Measurements from ENCODE around the gene GNG13. TPM values are rescaled to one million over a fixed set of nuclear protein-coding genes. Genes with fewer than 3 reads are reported as not detected.

Gene GNG13
- total and polyA plus RNA-seq, 11 donors = not detected

DNA sequence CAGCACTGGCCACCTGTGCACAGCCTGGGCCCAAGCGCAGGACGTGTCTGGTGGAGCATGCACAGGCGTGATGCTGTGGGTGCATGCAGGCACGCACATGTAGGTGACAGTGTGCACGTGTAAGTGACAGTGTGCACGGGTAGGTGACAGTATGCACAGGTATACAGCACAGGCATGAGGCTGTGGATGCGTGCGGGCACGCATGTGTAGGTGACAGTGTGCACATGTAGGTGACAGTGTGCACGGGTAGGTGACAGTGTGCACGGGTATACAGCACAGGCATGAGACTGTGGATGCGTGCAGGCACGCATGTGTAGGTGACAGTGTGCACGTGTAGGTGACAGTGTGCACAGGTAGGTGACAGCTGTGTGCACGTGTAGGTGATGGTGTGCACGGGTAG, 20.2 kb downstream of the GNG13 start:
- no peaks in the 10 kb centered on the region for H3K9me3 ChIP-seq
- H3K27me3 ChIP-seq = peaks cover 7 to 51% (median 12%) of the 10 kb centered on the region in 9 donors
- ATAC-seq (no peak), DNase-seq (no peak)
- no peaks in the 10 kb centered on the region for H3K36me3 ChIP-seq
- intact Hi-C loops (cut with DNase I) = no loop called here
- TF ChIP-seq CTCF (IDR thresholded peaks at IDR 0.05) (no peak), POLR2A (IDR thresholded peaks at IDR 0.05) (no peak)
- no peak overlapping the region for H3K4me3 ChIP-seq
- H3K4me1 ChIP-seq = peaks cover 0 to 8% (median 0%) of the 10 kb centered on the region in 12 donors
- no peak overlapping the region for H3K27ac ChIP-seq
- WGBS, 4 donors = 84 to 91% (median 88%) methylated on average over 16 of the region's 16 CpGs

DNA sequence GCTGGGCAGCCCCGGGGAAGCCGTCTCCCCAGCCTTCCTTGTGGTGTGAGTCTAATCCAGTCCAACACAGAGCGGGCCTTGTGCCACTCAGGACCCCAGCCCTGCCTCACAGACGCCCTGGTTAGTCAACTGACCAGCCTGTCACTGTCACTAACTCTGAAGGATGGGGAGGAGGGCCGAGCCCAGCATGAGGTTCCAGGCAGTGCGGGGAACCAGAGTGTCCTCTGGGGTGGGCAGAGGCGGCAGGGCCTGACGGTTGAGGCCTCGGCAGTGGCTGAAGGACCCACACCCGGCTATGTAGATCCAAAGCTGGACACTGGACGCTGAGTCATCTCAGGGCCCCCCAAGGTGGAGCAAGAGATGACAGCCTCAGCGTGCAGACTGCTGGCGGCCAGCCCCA, 21.0 kb downstream of the GNG13 start:
- Histone ChIP-seq H3K9me3 (no peaks in the 10 kb centered on the region), H3K4me3 (no peak overlapping the region), H3K27me3 (peaks cover 7 to 53% (median 12%) of the 10 kb centered on the region in 9 donors), H3K4me1 (peaks cover 0 to 8% (median 0%) of the 10 kb centered on the region in 12 donors), H3K36me3 (no peaks in the 10 kb centered on the region), H3K27ac (no peak overlapping the region)
- 69 to 75% (median 72%) methylated on average over 3 to 13 of the region's 13 CpGs for WGBS, 4 donors
- ATAC-seq (no peak), DNase-seq (no peak)
- TF ChIP-seq POLR2A (IDR thresholded peaks at IDR 0.05) = no peak
- no peak for TF ChIP-seq CTCF (IDR thresholded peaks at IDR 0.05)
- intact Hi-C loops (cut with DNase I) = no loop called here

- intact Hi-C loops (cut with DNase I) = no loop called here
- H3K4me3 ChIP-seq = no peak overlapping the region
- H3K9me3 ChIP-seq = no peaks in the 10 kb centered on the region
- no peak overlapping the region for H3K27ac ChIP-seq
- no peak for DNase-seq
- H3K27me3 ChIP-seq = peaks cover 7 to 57% (median 12%) of the 10 kb centered on the region in 9 donors
- ATAC-seq = no peak
- TF ChIP-seq CTCF (IDR thresholded peaks at IDR 0.05) = no peak
- TF ChIP-seq POLR2A (IDR thresholded peaks at IDR 0.05) = no peak
- no peaks in the 10 kb centered on the region for H3K36me3 ChIP-seq
- H3K4me1 ChIP-seq = peaks cover 0 to 6% (median 0%) of the 10 kb centered on the region in 12 donors
- 83 to 92% (median 86%) methylated on average over 6 of the region's 6 CpGs for whole genome bisulfite sequencing, 4 donors
These were observed 21.5 kb downstream of the GNG13 start for GRCh38 chr16:778909-779527.

DNA sequence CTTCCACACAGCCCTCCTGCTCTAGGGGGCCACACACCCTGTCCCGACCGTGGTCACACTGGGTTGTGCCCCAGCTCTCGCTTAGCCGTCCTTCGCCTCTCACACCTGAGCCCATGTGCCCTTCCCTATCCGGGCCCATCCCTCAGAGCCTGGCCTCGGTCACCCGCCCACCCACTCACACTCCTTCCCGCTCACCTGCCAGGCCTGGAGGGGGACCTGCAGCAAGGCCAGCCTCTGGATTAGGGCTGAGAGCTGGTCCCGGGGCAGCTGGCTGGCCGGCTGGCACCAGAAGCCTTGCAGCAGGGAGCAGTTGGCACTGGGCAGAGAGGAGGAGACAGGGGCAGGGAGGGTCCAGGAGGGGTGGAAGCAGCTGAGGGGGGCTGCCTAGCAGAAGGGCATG, 22.1 kb downstream of the GNG13 start:
- no peaks in the 10 kb centered on the region for H3K36me3 ChIP-seq
- intact Hi-C loops (cut with DNase I) = no loop called here
- peaks cover 0 to under 1% (median 0%) of the 10 kb centered on the region in 12 donors for H3K4me1 ChIP-seq
- no peak overlapping the region for H3K27ac ChIP-seq
- TF ChIP-seq POLR2A (IDR thresholded peaks at IDR 0.05) = no peak
- TF ChIP-seq CTCF (IDR thresholded peaks at IDR 0.05) = no peak
- 77 to 84% (median 81%) methylated on average over 11 of the region's 11 CpGs for WGBS, 4 donors
- H3K4me3 ChIP-seq = no peak overlapping the region
- no peaks in the 10 kb centered on the region for H3K9me3 ChIP-seq
- DNase-seq (no peak), ATAC-seq (no peak)
- H3K27me3 ChIP-seq = peaks cover 7 to 61% (median 12%) of the 10 kb centered on the region in 9 donors

All from heart left ventricle (tissue), 16 donors.